Heart left ventricle (tissue), 13 donors: ENCODE data around the gene BABAM1.

ENCODE experiments used
- POLR2A ChIP-seq, 2 donors: fragments of 450-650 bp; IDR thresholded peaks; one replicate each; pipeline ENCODE4 v1.6.1; 2017; ENCODE audit warnings: antibody characterized with exemption in 2 of 2, mild to moderate bottlenecking in 2 of 2, moderate library complexity in 2 of 2
- TF ChIP-seq, protein P1 (sequence below), 12 donors: fragments of 200-600 bp; sonication (generic) in 4 of 12; IDR thresholded peaks; one replicate each; pipeline versions ENCODE4 v1.5.0 to v1.8.0; 2018 to 2022; ENCODE audit warnings: antibody characterized with exemption in 12 of 12, mild to moderate bottlenecking in 5 of 12
- donor health status: ischemic (EF 13 %, LVEDD 7.1; RV severe dilation, severe dysfunction).
- donor health status: DM: no; HTN: yes; CAD: no.
- donor health status: DM: no; HTN: no; CAD: no.
- donor health status: ischemic (EF 25% LVEDD 6.9; RV normal size, moderate dysfunction).
- donor health status: ischemic (EF 25% LVEDD 5.7; RV mildly dilated, moderate dysfunction).
- donor health status: ischemic (EF 35%, LVEDD 5.7; RV mildly dilated, moderate dysfunction).
- donor health status: nonischemic (EF 11% LVEDD 7.7; RV severe dilation, severe dysfunction).
- donor health status: DM: yes; HTN: yes; CAD: no.
- donor health status: PGD.
- donor health status: ischemic (EF 29% LVEDD 5.4; RV normal size, mild dysfunction).
- donor health status: nonischemic (EF 23%, LVEDD 6.1; RV moderate dilation, normal function).

DNA sequence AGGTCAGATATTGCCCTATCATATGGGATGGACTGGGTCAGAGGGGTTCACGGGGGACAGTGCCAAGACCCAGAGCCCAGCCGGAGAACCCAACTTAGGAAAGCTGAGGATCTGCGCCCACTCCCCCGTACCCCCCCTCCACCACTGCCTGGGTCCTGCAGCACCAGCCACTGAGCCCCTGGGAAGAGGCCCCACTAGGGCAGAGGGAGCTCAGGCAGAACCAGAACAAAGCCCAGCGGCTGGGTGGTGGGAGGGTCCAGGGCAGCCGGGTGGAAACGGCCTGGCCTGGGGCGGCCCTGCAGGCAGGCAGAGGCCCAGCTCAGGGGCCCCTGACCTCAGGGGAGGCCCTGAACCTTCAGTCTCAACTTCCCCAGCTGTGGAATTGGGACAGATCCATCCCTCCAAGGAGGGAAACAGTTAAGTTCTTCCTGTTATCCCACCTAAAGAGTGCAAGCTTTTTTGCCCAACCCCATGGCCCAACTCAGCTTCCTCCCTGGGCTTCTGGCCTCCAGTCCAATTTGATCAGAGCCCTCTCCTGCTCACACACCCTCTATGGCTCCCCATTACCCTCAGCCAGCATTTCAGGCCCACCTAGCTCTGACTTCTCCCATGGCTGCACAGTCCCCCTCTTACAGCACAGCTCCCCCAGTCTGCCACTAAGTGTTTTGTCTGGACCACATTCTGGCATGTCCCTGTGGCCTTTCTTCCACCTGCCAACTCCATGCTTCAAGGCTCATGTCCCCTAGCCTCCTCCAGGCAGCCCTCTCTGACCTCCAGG is 24.6 kb upstream of the BABAM1 start:
- TF ChIP-seq, protein P1, sequence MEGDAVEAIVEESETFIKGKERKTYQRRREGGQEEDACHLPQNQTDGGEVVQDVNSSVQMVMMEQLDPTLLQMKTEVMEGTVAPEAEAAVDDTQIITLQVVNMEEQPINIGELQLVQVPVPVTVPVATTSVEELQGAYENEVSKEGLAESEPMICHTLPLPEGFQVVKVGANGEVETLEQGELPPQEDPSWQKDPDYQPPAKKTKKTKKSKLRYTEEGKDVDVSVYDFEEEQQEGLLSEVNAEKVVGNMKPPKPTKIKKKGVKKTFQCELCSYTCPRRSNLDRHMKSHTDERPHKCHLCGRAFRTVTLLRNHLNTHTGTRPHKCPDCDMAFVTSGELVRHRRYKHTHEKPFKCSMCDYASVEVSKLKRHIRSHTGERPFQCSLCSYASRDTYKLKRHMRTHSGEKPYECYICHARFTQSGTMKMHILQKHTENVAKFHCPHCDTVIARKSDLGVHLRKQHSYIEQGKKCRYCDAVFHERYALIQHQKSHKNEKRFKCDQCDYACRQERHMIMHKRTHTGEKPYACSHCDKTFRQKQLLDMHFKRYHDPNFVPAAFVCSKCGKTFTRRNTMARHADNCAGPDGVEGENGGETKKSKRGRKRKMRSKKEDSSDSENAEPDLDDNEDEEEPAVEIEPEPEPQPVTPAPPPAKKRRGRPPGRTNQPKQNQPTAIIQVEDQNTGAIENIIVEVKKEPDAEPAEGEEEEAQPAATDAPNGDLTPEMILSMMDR (IDR thresholded peaks at IDR 0.05): no peak
- no peak for TF ChIP-seq POLR2A (IDR thresholded peaks at IDR 0.05)
